ENCODE measurements around the gene ORM1.
"Not testable (repeated sequence)": the region's sequence is repeated elsewhere in the genome, so short reads cannot be mapped to it uniquely, and the experiment has no call there.

The ORM1 gene

GRCh38 chr9:114304416-114305188, 18.3 kb upstream of the ORM1 start:
- DNase-seq (ENCODE audit: low read depth in 4 of 4, low spot score in 1 of 4): no peak

GRCh38 chr9:114307899-114308267, 15.0 kb upstream of the ORM1 start:
- no peak for DNase-seq (ENCODE audit: low read depth in 4 of 4, low spot score in 1 of 4)

- DNase-seq (ENCODE audit: low read depth in 4 of 4, low spot score in 1 of 4): no peak
Measured at GRCh38 chr9:114308361-114308950, 14.4 kb upstream of the ORM1 start.

- DNase-seq (ENCODE audit: low read depth in 4 of 4, low spot score in 1 of 4): no peak
Measured at GRCh38 chr9:114309096-114309495, 13.8 kb upstream of the ORM1 start.

- DNase-seq (ENCODE audit: low read depth in 4 of 4, low spot score in 1 of 4): no peak
Measured at GRCh38 chr9:114310471-114311450, 12.1 kb upstream of the ORM1 start.

- no peak for DNase-seq (ENCODE audit: low read depth in 4 of 4, low spot score in 1 of 4)
Measured at GRCh38 chr9:114311571-114312512, 11.1 kb upstream of the ORM1 start.

- no peak for DNase-seq (ENCODE audit: low read depth in 4 of 4, low spot score in 1 of 4)
Measured at GRCh38 chr9:114312513-114312875, 10.4 kb upstream of the ORM1 start.

GRCh38 chr9:114313186-114313585, 9.7 kb upstream of the ORM1 start:
- no peak for DNase-seq (ENCODE audit: low read depth in 4 of 4, low spot score in 1 of 4)

GRCh38 chr9:114314256-114314867, 8.5 kb upstream of the ORM1 start:
- DNase-seq (ENCODE audit: low read depth in 4 of 4, low spot score in 1 of 4): no peak

GRCh38 chr9:114314881-114315722, 7.8 kb upstream of the ORM1 start:
- no peak for DNase-seq (ENCODE audit: low read depth in 4 of 4, low spot score in 1 of 4)

GRCh38 chr9:114315723-114316363, 7.1 kb upstream of the ORM1 start:
- DNase-seq (ENCODE audit: low read depth in 4 of 4, low spot score in 1 of 4): no peak

- no peak for DNase-seq (ENCODE audit: low read depth in 4 of 4, low spot score in 1 of 4)
Measured at GRCh38 chr9:114316605-114317230, 6.2 kb upstream of the ORM1 start.

GRCh38 chr9:114317665-114318357, 5.1 kb upstream of the ORM1 start:
- DNase-seq (ENCODE audit: low read depth in 4 of 4, low spot score in 1 of 4): no peak

GRCh38 chr9:114318416-114318815, 4.5 kb upstream of the ORM1 start:
- no peak for DNase-seq (ENCODE audit: low read depth in 4 of 4, low spot score in 1 of 4)

GRCh38 chr9:114319147-114319546, 3.8 kb upstream of the ORM1 start:
- DNase-seq (ENCODE audit: low read depth in 4 of 4, low spot score in 1 of 4): no peak

GRCh38 chr9:114320710-114321109, 2.2 kb upstream of the ORM1 start:
- DNase-seq (ENCODE audit: low read depth in 4 of 4, low spot score in 1 of 4): not testable (repeated sequence)

GRCh38 chr9:114321759-114322158, 1.1 kb upstream of the ORM1 start:
- peak in 1 of 4 experiments; percentile 33 for DNase-seq (ENCODE audit: low read depth in 4 of 4, low spot score in 1 of 4)

All from stimulated activated CD4-positive, alpha-beta T cell treated with anti-CD3 and anti-CD28 coated beads, Interleukin-1b, Interleukin-23, amount 100 ng/mL, for 24 hours (primary cell).